Measurements from ENCODE around the gene ARPC5L. TPM values are rescaled to one million over a fixed set of nuclear protein-coding genes. Genes with fewer than 3 reads are reported as not detected.
A peak's percentile ranks its signal among the peaks of the same experiment; 100 is the strongest.

Gene ARPC5L
- 10 to 100 TPM; 44.1 to 63.3 TPM for total RNA-seq

- ChIA-PET POLR2A (interaction anchor here (0.6 to 1.0 kb wide), 5 partner anchors 9 to 379 kb away, joined by 3 to 4 read pairs (median 3); partner anchors contain the start of gene HSPA5), CTCF (interaction anchor here (0.6 to 3.4 kb wide), 5 partner anchors 10 to 866 kb away, joined by 3 to 33 read pairs (median 4); partner anchors contain the start of genes NR6A1 and WDR38)
- peak; percentile 95 for DNase-seq
- H3K36me3 Mint-ChIP-seq (ENCODE audit: low read depth): peaks cover 38% of the 10 kb centered on the region
- H3K4me1 Mint-ChIP-seq: peaks cover 33% of the 10 kb centered on the region
- H3K27me3 Mint-ChIP-seq: no peaks in the 10 kb centered on the region
- H3K27ac Mint-ChIP-seq: peak within 1 kb of the TSS; percentile 97
- no peaks in the 10 kb centered on the region for H3K9me3 Mint-ChIP-seq
- H3K4me3 Mint-ChIP-seq: peak within 1 kb of the TSS; percentile 89
Observed at GRCh38 chr9:124861342-124862229, at the start of gene ARPC5L, which contains the start of gene RPL35. Gene ARPC5L (plus strand): TSS chr9:124862130. CDS start chr9:124869291, 7,161 bp downstream. Gene RPL35 (minus strand): TSS chr9:124861957. CDS start chr9:124861912, 45 bp downstream.

GRCh38 chr9:124812441-124812876 lies 49.5 kb upstream of the ARPC5L start:
- Mint-ChIP-seq H3K27me3 (peaks cover 4% of the 10 kb centered on the region), H3K4me3 (no peak overlapping the region), H3K27ac (no peak overlapping the region), H3K9me3 (no peaks in the 10 kb centered on the region), H3K36me3 (ENCODE audit: low read depth) (no peaks in the 10 kb centered on the region), H3K4me1 (no peaks in the 10 kb centered on the region)
- ChIA-PET CTCF (no interaction called here), POLR2A (interaction anchor here (0.7 kb wide), 1 partner anchor 11 kb away, joined by 3 read pairs; no protein-coding TSS in a partner anchor)
- DNase-seq: no peak

- POLR2A ChIA-PET: interaction anchor here (0.7 kb wide), 1 partner anchor 11 kb away, joined by 3 read pairs; no protein-coding TSS in a partner anchor
- Mint-ChIP-seq H3K27ac (no peak overlapping the region), H3K36me3 (ENCODE audit: low read depth) (no peaks in the 10 kb centered on the region), H3K9me3 (no peaks in the 10 kb centered on the region), H3K27me3 (peaks cover 5% of the 10 kb centered on the region), H3K4me3 (no peak overlapping the region), H3K4me1 (peaks cover 1% of the 10 kb centered on the region)
- CTCF ChIA-PET: interaction anchor here (1.2 kb wide), 1 partner anchor 17 kb away, joined by 5 read pairs; no protein-coding TSS in a partner anchor
- no peak for DNase-seq
Observed at GRCh38 chr9:124813041-124813440, 48.9 kb upstream of the ARPC5L start.

GRCh38 chr9:124813501-124814163 lies 48.3 kb upstream of the ARPC5L start:
- Mint-ChIP-seq H3K4me3 (no peak overlapping the region), H3K4me1 (peaks cover 7% of the 10 kb centered on the region), H3K27ac (no peak overlapping the region), H3K36me3 (ENCODE audit: low read depth) (no peaks in the 10 kb centered on the region), H3K9me3 (no peaks in the 10 kb centered on the region), H3K27me3 (peaks cover 6% of the 10 kb centered on the region)
- ChIA-PET CTCF (interaction anchor here (0.8 to 1.7 kb wide), 4 partner anchors 18 to 301 kb away, joined by 3 to 8 read pairs (median 4); partner anchors contain the start of gene WDR38), POLR2A (interaction anchor here (0.7 kb wide), 1 partner anchor 10 kb away, joined by 3 read pairs; no protein-coding TSS in a partner anchor)
- DNase-seq: no peak

- H3K27ac Mint-ChIP-seq: no peak overlapping the region
- ChIA-PET CTCF (interaction anchor here (0.8 to 1.7 kb wide), 4 partner anchors 18 to 301 kb away, joined by 3 to 8 read pairs (median 4); partner anchors contain the start of gene WDR38), POLR2A (no interaction called here)
- H3K4me1 Mint-ChIP-seq: peaks cover 10% of the 10 kb centered on the region
- DNase-seq: no peak
- no peaks in the 10 kb centered on the region for H3K36me3 Mint-ChIP-seq (ENCODE audit: low read depth)
- peaks cover 6% of the 10 kb centered on the region for H3K27me3 Mint-ChIP-seq
- H3K4me3 Mint-ChIP-seq: no peak overlapping the region
- no peaks in the 10 kb centered on the region for H3K9me3 Mint-ChIP-seq
Observed at GRCh38 chr9:124814164-124814535, 47.8 kb upstream of the ARPC5L start.

- POLR2A ChIA-PET: no interaction called here
Observed at GRCh38 chr9:124815601-124816000, 46.3 kb upstream of the ARPC5L start.

GRCh38 chr9:124818431-124819281 lies 43.3 kb upstream of the ARPC5L start:
- Mint-ChIP-seq H3K27ac (no peak overlapping the region), H3K9me3 (no peaks in the 10 kb centered on the region), H3K4me3 (no peak overlapping the region), H3K36me3 (ENCODE audit: low read depth) (no peaks in the 10 kb centered on the region), H3K4me1 (peaks cover 13% of the 10 kb centered on the region), H3K27me3 (peaks cover 10% of the 10 kb centered on the region)
- CTCF ChIA-PET: interaction anchor here (0.6 kb wide), 1 partner anchor 73 kb away, joined by 4 read pairs; no protein-coding TSS in a partner anchor
- DNase-seq: no peak
- POLR2A ChIA-PET: no interaction called here

More at GRCh38 chr9:124815601-124816000, 46.3 kb upstream of the ARPC5L start:
- no peak for DNase-seq
- H3K27ac Mint-ChIP-seq: no peak overlapping the region
- no peaks in the 10 kb centered on the region for H3K9me3 Mint-ChIP-seq
- peaks cover 6% of the 10 kb centered on the region for H3K27me3 Mint-ChIP-seq
- no peak overlapping the region for H3K4me3 Mint-ChIP-seq
- CTCF ChIA-PET: no interaction called here
- H3K4me1 Mint-ChIP-seq: peaks cover 13% of the 10 kb centered on the region
- no peaks in the 10 kb centered on the region for H3K36me3 Mint-ChIP-seq (ENCODE audit: low read depth)

GRCh38 chr9:124820698-124821623 lies 41.0 kb upstream of the ARPC5L start:
- H3K36me3 Mint-ChIP-seq (ENCODE audit: low read depth): no peaks in the 10 kb centered on the region
- peaks cover 13% of the 10 kb centered on the region for H3K4me1 Mint-ChIP-seq
- H3K27me3 Mint-ChIP-seq: peaks cover 10% of the 10 kb centered on the region
- no peaks in the 10 kb centered on the region for H3K9me3 Mint-ChIP-seq
- H3K4me3 Mint-ChIP-seq: no peak overlapping the region
- H3K27ac Mint-ChIP-seq: no peak overlapping the region
- CTCF ChIA-PET: no interaction called here
- POLR2A ChIA-PET: no interaction called here
- no peak for DNase-seq

- no peak for DNase-seq
- ChIA-PET CTCF (interaction anchor here (0.6 kb wide), 1 partner anchor 342 kb away, joined by 3 read pairs; no protein-coding TSS in a partner anchor), POLR2A (no interaction called here)
- Mint-ChIP-seq H3K27me3 (no peaks in the 10 kb centered on the region), H3K4me1 (no peaks in the 10 kb centered on the region), H3K36me3 (ENCODE audit: low read depth) (no peaks in the 10 kb centered on the region), H3K27ac (no peak overlapping the region), H3K4me3 (no peak overlapping the region), H3K9me3 (no peaks in the 10 kb centered on the region)
Observed at GRCh38 chr9:124828489-124829333, 33.2 kb upstream of the ARPC5L start.

- ChIA-PET POLR2A (no interaction called here), CTCF (interaction anchor here (1.1 kb wide), 1 partner anchor 18 kb away, joined by 5 read pairs; no protein-coding TSS in a partner anchor)
Observed at GRCh38 chr9:124829334-124829669, 32.6 kb upstream of the ARPC5L start.

GRCh38 chr9:124830593-124830992 lies 31.3 kb upstream of the ARPC5L start:
- POLR2A ChIA-PET: no interaction called here
- H3K4me1 Mint-ChIP-seq: no peaks in the 10 kb centered on the region

More at GRCh38 chr9:124829334-124829669, 32.6 kb upstream of the ARPC5L start:
- Mint-ChIP-seq H3K27me3 (no peaks in the 10 kb centered on the region), H3K27ac (no peak overlapping the region), H3K9me3 (no peaks in the 10 kb centered on the region), H3K4me1 (no peaks in the 10 kb centered on the region), H3K4me3 (no peak overlapping the region), H3K36me3 (ENCODE audit: low read depth) (no peaks in the 10 kb centered on the region)
- DNase-seq: no peak

More at GRCh38 chr9:124830593-124830992, 31.3 kb upstream of the ARPC5L start:
- Mint-ChIP-seq H3K27me3 (no peaks in the 10 kb centered on the region), H3K4me3 (no peak overlapping the region), H3K36me3 (ENCODE audit: low read depth) (no peaks in the 10 kb centered on the region), H3K27ac (no peak overlapping the region), H3K9me3 (no peaks in the 10 kb centered on the region)
- CTCF ChIA-PET: no interaction called here
- no peak for DNase-seq
